ENCODE results near the gene UBE2L6.

UBE2L6 gene

GRCh38 chr11:57601297-57601696, 33.8 kb upstream of the UBE2L6 start:
- H3K9me2 ChIP-seq (replicated peaks; ENCODE audit: insufficient read depth, low read length): no peaks in the 10 kb centered on the region
- no peaks in the 10 kb centered on the region for H3F3A ChIP-seq (ENCODE audit: insufficient read depth)
- H2AFZ ChIP-seq (ENCODE audit: low read depth, low read length, severe bottlenecking): no peak overlapping the region
- no peaks in the 10 kb centered on the region for H3K27me3 ChIP-seq (ENCODE audit: low read length)
- no peak overlapping the region for H3K27ac ChIP-seq (ENCODE audit: low read depth, low read length)
- no peak for TF ChIP-seq EZH2phosphoT487 (conservative IDR thresholded peaks at IDR 0.05; ENCODE audit: low read length)
- TF ChIP-seq, protein P1, sequence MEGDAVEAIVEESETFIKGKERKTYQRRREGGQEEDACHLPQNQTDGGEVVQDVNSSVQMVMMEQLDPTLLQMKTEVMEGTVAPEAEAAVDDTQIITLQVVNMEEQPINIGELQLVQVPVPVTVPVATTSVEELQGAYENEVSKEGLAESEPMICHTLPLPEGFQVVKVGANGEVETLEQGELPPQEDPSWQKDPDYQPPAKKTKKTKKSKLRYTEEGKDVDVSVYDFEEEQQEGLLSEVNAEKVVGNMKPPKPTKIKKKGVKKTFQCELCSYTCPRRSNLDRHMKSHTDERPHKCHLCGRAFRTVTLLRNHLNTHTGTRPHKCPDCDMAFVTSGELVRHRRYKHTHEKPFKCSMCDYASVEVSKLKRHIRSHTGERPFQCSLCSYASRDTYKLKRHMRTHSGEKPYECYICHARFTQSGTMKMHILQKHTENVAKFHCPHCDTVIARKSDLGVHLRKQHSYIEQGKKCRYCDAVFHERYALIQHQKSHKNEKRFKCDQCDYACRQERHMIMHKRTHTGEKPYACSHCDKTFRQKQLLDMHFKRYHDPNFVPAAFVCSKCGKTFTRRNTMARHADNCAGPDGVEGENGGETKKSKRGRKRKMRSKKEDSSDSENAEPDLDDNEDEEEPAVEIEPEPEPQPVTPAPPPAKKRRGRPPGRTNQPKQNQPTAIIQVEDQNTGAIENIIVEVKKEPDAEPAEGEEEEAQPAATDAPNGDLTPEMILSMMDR (IDR thresholded peaks at IDR 0.05; ENCODE audit: insufficient read depth, low read length, poor library complexity, severe bottlenecking): no peak
- no peaks in the 10 kb centered on the region for H3K79me2 ChIP-seq (ENCODE audit: insufficient read depth, low read length)
- no peak overlapping the region for H3K4me2 ChIP-seq (ENCODE audit: low read depth, low read length, poor library complexity, severe bottlenecking)
- H4K20me1 ChIP-seq (ENCODE audit: low read depth, low read length): no peaks in the 10 kb centered on the region
- H3K9ac ChIP-seq (ENCODE audit: low read length): no peak overlapping the region
- no peaks in the 10 kb centered on the region for H3K36me3 ChIP-seq (ENCODE audit: low read length)
- no peaks in the 10 kb centered on the region for H3K9me3 ChIP-seq (ENCODE audit: insufficient read depth, low read length)
- no peak overlapping the region for H3K4me3 ChIP-seq (ENCODE audit: insufficient read depth, low read length, poor library complexity, severe bottlenecking)

DNA sequence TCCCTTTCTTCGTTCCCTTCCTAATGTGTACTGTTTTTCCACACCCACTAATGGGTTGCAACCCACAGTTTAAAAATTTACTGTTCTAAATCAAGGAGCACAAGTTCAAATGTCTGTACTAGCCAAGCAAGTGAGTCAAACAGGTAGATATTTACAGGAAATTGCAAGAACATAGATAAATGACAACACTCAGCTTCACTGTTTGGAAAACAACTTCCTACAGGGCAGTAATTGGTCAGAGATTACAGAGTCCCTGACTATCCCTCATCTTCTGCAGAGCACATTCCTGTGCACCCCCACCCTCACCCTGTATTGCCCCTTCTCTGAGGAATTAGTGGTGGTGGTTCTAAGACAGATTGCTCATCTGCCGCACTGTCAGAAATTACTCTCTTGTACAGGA, 31.9 kb upstream of the UBE2L6 start:
- H3K9ac ChIP-seq (ENCODE audit: low read length): no peak overlapping the region
- no peaks in the 10 kb centered on the region for H3K9me3 ChIP-seq (ENCODE audit: insufficient read depth, low read length)
- TF ChIP-seq EZH2phosphoT487 (conservative IDR thresholded peaks at IDR 0.05; ENCODE audit: low read length): no peak
- TF ChIP-seq, protein P1 (IDR thresholded peaks at IDR 0.05; ENCODE audit: insufficient read depth, low read length, poor library complexity, severe bottlenecking): no peak
- H3K27ac ChIP-seq (ENCODE audit: low read depth, low read length): no peak overlapping the region
- no peak overlapping the region for H3K4me3 ChIP-seq (ENCODE audit: insufficient read depth, low read length, poor library complexity, severe bottlenecking)
- H3K27me3 ChIP-seq (ENCODE audit: low read length): no peaks in the 10 kb centered on the region
- H4K20me1 ChIP-seq (ENCODE audit: low read depth, low read length): no peaks in the 10 kb centered on the region
- H3K36me3 ChIP-seq (ENCODE audit: low read length): no peaks in the 10 kb centered on the region
- H3K9me2 ChIP-seq (replicated peaks; ENCODE audit: insufficient read depth, low read length): no peaks in the 10 kb centered on the region
- H3K4me2 ChIP-seq (ENCODE audit: low read depth, low read length, poor library complexity, severe bottlenecking): no peak overlapping the region
- no peaks in the 10 kb centered on the region for H3F3A ChIP-seq (ENCODE audit: insufficient read depth)
- no peaks in the 10 kb centered on the region for H3K79me2 ChIP-seq (ENCODE audit: insufficient read depth, low read length)
- no peak overlapping the region for H2AFZ ChIP-seq (ENCODE audit: low read depth, low read length, severe bottlenecking)

DNA sequence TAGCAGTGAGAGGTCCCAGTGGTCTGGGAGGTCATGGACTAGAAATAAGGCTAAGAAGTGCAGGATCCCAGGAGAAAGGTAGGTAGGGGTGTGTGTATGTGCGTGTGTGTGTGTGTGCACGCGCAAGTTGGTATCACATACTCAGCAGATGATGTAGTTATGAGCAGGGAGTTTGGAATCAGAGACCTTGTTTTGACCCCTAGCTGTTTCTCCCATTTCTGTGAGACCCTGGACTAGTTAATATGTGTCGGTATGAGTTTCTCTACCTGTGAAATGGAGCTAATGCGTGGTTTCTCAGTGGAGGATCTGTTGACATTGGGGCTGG, 31.3 kb upstream of the UBE2L6 start:
- no peaks in the 10 kb centered on the region for H3F3A ChIP-seq (ENCODE audit: insufficient read depth)
- H3K4me3 ChIP-seq (ENCODE audit: insufficient read depth, low read length, poor library complexity, severe bottlenecking): no peak overlapping the region
- no peak overlapping the region for H3K4me2 ChIP-seq (ENCODE audit: low read depth, low read length, poor library complexity, severe bottlenecking)
- H3K9ac ChIP-seq (ENCODE audit: low read length): no peak overlapping the region
- TF ChIP-seq, protein P1 (IDR thresholded peaks at IDR 0.05; ENCODE audit: insufficient read depth, low read length, poor library complexity, severe bottlenecking): no peak
- no peak for TF ChIP-seq EZH2phosphoT487 (conservative IDR thresholded peaks at IDR 0.05; ENCODE audit: low read length)
- H3K27me3 ChIP-seq (ENCODE audit: low read length): no peaks in the 10 kb centered on the region
- no peaks in the 10 kb centered on the region for H3K9me2 ChIP-seq (replicated peaks; ENCODE audit: insufficient read depth, low read length)
- H2AFZ ChIP-seq (ENCODE audit: low read depth, low read length, severe bottlenecking): no peak overlapping the region
- H3K9me3 ChIP-seq (ENCODE audit: insufficient read depth, low read length): no peaks in the 10 kb centered on the region
- no peaks in the 10 kb centered on the region for H3K36me3 ChIP-seq (ENCODE audit: low read length)
- H3K27ac ChIP-seq (ENCODE audit: low read depth, low read length): no peak overlapping the region
- no peaks in the 10 kb centered on the region for H4K20me1 ChIP-seq (ENCODE audit: low read depth, low read length)
- no peaks in the 10 kb centered on the region for H3K79me2 ChIP-seq (ENCODE audit: insufficient read depth, low read length)
